Natural killer cell treated with Interleukin-12 subunit alpha and Interleukin-12 subunit beta and Interleukin-15 and Interleukin-18, amount 100 ng/mL, for 72 hours (primary cell): ENCODE results near the gene NDUFA6. TPM values are rescaled to one million over a fixed set of nuclear protein-coding genes. Genes with fewer than 3 reads are reported as not detected.
"Not testable (repeated sequence)": the region's sequence is repeated elsewhere in the genome, so short reads cannot be mapped to it uniquely, and the experiment has no call there.

ENCODE experiments used
- ATAC-seq, 2 donors: fragments of 150-1000 bp; cut with Tn5 transposase in 1 of 2; sonication (Bioruptor Pico), chemical (Tn5 transposase) in 1 of 2; 2 replicates each; pipeline ENCODE4 v1.10.0; 2021
- DNase-seq: peaks from one replicate; pipeline ENCODE4 v3.0.0; 2022; ENCODE audit warnings: low spot score
- H3K27ac Mint-ChIP-seq, 2 donors: 1 replicate in 1 of 2; 2 replicates in 1 of 2; pipeline ENCODE4 v1.8.0; 2022; ENCODE audit warnings: mixed read lengths in 2 of 2, mild to moderate bottlenecking in 1 of 2, moderate library complexity in 1 of 2
- H3K27me3 Mint-ChIP-seq, 2 donors: 1 replicate in 1 of 2; 2 replicates in 1 of 2; pipeline ENCODE4 v1.8.0; 2022; ENCODE audit warnings: mixed read lengths in 2 of 2
- H3K36me3 Mint-ChIP-seq: one replicate; pipeline ENCODE4 v1.8.0; 2022; ENCODE audit warnings: mixed read lengths
- H3K4me1 Mint-ChIP-seq, 2 donors: 1 replicate in 1 of 2; 2 replicates in 1 of 2; pipeline ENCODE4 v1.8.0; 2022; ENCODE audit warnings: low read depth in 2 of 2, mixed read lengths in 2 of 2, mild to moderate bottlenecking in 1 of 2
- H3K4me3 Mint-ChIP-seq: one replicate; pipeline ENCODE4 v1.8.0; 2022; ENCODE audit warnings: mixed read lengths
- H3K9me3 Mint-ChIP-seq: 2 replicates; pipeline ENCODE4 v1.8.0; 2022; ENCODE audit warnings: mixed read lengths
- total RNA-seq, 2 donors: library from RNA; stranded (reverse); gene quantifications; one replicate each; pipeline ENCODE4 v1.2.3, GENCODE V29; 2022

NDUFA6 gene
- total RNA-seq, 2 donors from 2014 or later, result 47.8 to 99.5 TPM

GRCh38 chr22:42128007-42128406, 37.4 kb upstream of the NDUFA6 start:
- not testable (repeated sequence) for H3K27ac Mint-ChIP-seq, ATAC-seq, H3K27me3 Mint-ChIP-seq, DNase-seq, H3K9me3 Mint-ChIP-seq, H3K4me3 Mint-ChIP-seq, H3K36me3 Mint-ChIP-seq
- peaks cover 0 to 11% of the 10 kb centered on the region in 2 donors for H3K4me1 Mint-ChIP-seq

GRCh38 chr22:42127606-42128005, 37.0 kb upstream of the NDUFA6 start:
- H3K27ac Mint-ChIP-seq, result no peak overlapping the region
- H3K4me3 Mint-ChIP-seq, result no peak overlapping the region
- ATAC-seq, result no peak
- peaks cover 0 to 10% of the 10 kb centered on the region in 2 donors for H3K4me1 Mint-ChIP-seq
- no peaks in the 10 kb centered on the region for H3K36me3 Mint-ChIP-seq
- no peaks in the 10 kb centered on the region for H3K9me3 Mint-ChIP-seq
- H3K27me3 Mint-ChIP-seq, result no peaks in the 10 kb centered on the region
- no peak for DNase-seq

- not testable (repeated sequence) for H3K27ac Mint-ChIP-seq, H3K36me3 Mint-ChIP-seq, DNase-seq, H3K4me3 Mint-ChIP-seq, H3K27me3 Mint-ChIP-seq, H3K9me3 Mint-ChIP-seq, ATAC-seq
- peaks cover 20 to 29% of the 10 kb centered on the region in 2 donors for H3K4me1 Mint-ChIP-seq
Observed at GRCh38 chr22:42123529-42123928, 33.0 kb upstream of the NDUFA6 start.

- not testable (repeated sequence) for H3K9me3 Mint-ChIP-seq, H3K36me3 Mint-ChIP-seq, DNase-seq, H3K27me3 Mint-ChIP-seq
- ATAC-seq, result peak; percentile 33 to 57
- Mint-ChIP-seq H3K4me1 (peaks cover 20 to 29% of the 10 kb centered on the region in 2 donors), H3K4me3 (peak overlapping the region; percentile 77), H3K27ac (peak overlapping the region; percentile 53 to 82)
Observed at GRCh38 chr22:42120231-42121021, 29.9 kb upstream of the NDUFA6 start.

- H3K36me3 Mint-ChIP-seq, result peaks cover 18% of the 10 kb centered on the region
- no peaks in the 10 kb centered on the region for H3K27me3 Mint-ChIP-seq
- peaks cover 20 to 28% of the 10 kb centered on the region in 2 donors for H3K4me1 Mint-ChIP-seq
- H3K27ac Mint-ChIP-seq, result no peak overlapping the region
- ATAC-seq (no peak), DNase-seq (peak; percentile 38)
- no peak overlapping the region for H3K4me3 Mint-ChIP-seq
- H3K9me3 Mint-ChIP-seq, result peaks cover 12% of the 10 kb centered on the region
Observed at GRCh38 chr22:42116848-42117424, 26.4 kb upstream of the NDUFA6 start.

GRCh38 chr22:42115420-42115830, 24.9 kb upstream of the NDUFA6 start:
- Mint-ChIP-seq H3K9me3 (peaks cover 12% of the 10 kb centered on the region), H3K4me1 (peaks cover 14 to 18% of the 10 kb centered on the region in 2 donors), H3K36me3 (peaks cover 18% of the 10 kb centered on the region)
- H3K4me3 Mint-ChIP-seq, H3K27ac Mint-ChIP-seq, H3K27me3 Mint-ChIP-seq, DNase-seq, ATAC-seq: not testable (repeated sequence)

GRCh38 chr22:42114721-42115120, 24.1 kb upstream of the NDUFA6 start:
- Mint-ChIP-seq H3K27me3 (no peaks in the 10 kb centered on the region), H3K36me3 (peaks cover 18% of the 10 kb centered on the region), H3K27ac (no peak overlapping the region), H3K4me3 (no peak overlapping the region), H3K4me1 (peaks cover 8 to 11% of the 10 kb centered on the region in 2 donors), H3K9me3 (peaks cover 12% of the 10 kb centered on the region)
- DNase-seq (peak; percentile 49), ATAC-seq (no peak)

GRCh38 chr22:42112793-42113192, 22.2 kb upstream of the NDUFA6 start:
- H3K36me3 Mint-ChIP-seq, result peaks cover 18% of the 10 kb centered on the region
- H3K9me3 Mint-ChIP-seq, result peaks cover 12% of the 10 kb centered on the region
- not testable (repeated sequence) for H3K4me3 Mint-ChIP-seq, H3K27ac Mint-ChIP-seq, H3K4me1 Mint-ChIP-seq, DNase-seq, ATAC-seq, H3K27me3 Mint-ChIP-seq

GRCh38 chr22:42111798-42112197, 21.2 kb upstream of the NDUFA6 start:
- H3K27me3 Mint-ChIP-seq, result no peaks in the 10 kb centered on the region
- DNase-seq (no peak), ATAC-seq (no peak)
- H3K27ac Mint-ChIP-seq, result no peak overlapping the region
- peaks cover 12% of the 10 kb centered on the region for H3K9me3 Mint-ChIP-seq
- H3K4me1 Mint-ChIP-seq, result no peaks in the 10 kb centered on the region
- H3K36me3 Mint-ChIP-seq, result peaks cover 18% of the 10 kb centered on the region
- H3K4me3 Mint-ChIP-seq, result no peak overlapping the region

GRCh38 chr22:42108848-42109247, 18.3 kb upstream of the NDUFA6 start:
- H3K36me3 Mint-ChIP-seq, result peaks cover 10% of the 10 kb centered on the region
- H3K27me3 Mint-ChIP-seq, result no peaks in the 10 kb centered on the region
- ATAC-seq (no peak), DNase-seq (no peak)
- H3K9me3 Mint-ChIP-seq, result peaks cover 9% of the 10 kb centered on the region
- no peaks in the 10 kb centered on the region for H3K4me1 Mint-ChIP-seq
- no peak overlapping the region for H3K27ac Mint-ChIP-seq
- H3K4me3 Mint-ChIP-seq, result no peak overlapping the region

GRCh38 chr22:42104332-42104860, 13.8 kb upstream of the NDUFA6 start:
- not testable (repeated sequence) for H3K27me3 Mint-ChIP-seq, ATAC-seq, H3K27ac Mint-ChIP-seq, DNase-seq, H3K4me1 Mint-ChIP-seq, H3K4me3 Mint-ChIP-seq
- H3K9me3 Mint-ChIP-seq, result peaks cover 11% of the 10 kb centered on the region
- H3K36me3 Mint-ChIP-seq, result peaks cover 27% of the 10 kb centered on the region

GRCh38 chr22:42101199-42101598, 10.6 kb upstream of the NDUFA6 start:
- H3K4me1 Mint-ChIP-seq, result peaks cover 0 to 2% of the 10 kb centered on the region in 2 donors
- ATAC-seq, result no peak
- H3K27ac Mint-ChIP-seq, result no peak overlapping the region
- no peak overlapping the region for H3K4me3 Mint-ChIP-seq
- DNase-seq, result no peak
- H3K27me3 Mint-ChIP-seq, result no peaks in the 10 kb centered on the region
- peaks cover 11% of the 10 kb centered on the region for H3K9me3 Mint-ChIP-seq
- peaks cover 31% of the 10 kb centered on the region for H3K36me3 Mint-ChIP-seq

- H3K36me3 Mint-ChIP-seq, result peaks cover 15% of the 10 kb centered on the region
- DNase-seq (no peak), ATAC-seq (no peak)
- peak overlapping the region; percentile 96 for H3K4me3 Mint-ChIP-seq
- peak overlapping the region; percentile 94 to 98 for H3K27ac Mint-ChIP-seq
- no peaks in the 10 kb centered on the region for H3K27me3 Mint-ChIP-seq
- H3K9me3 Mint-ChIP-seq, result no peaks in the 10 kb centered on the region
- peaks cover 29% of the 10 kb centered on the region in 2 donors for H3K4me1 Mint-ChIP-seq
Observed at GRCh38 chr22:42091455-42091782, 847 bp upstream of the NDUFA6 start.

- DNase-seq (no peak), ATAC-seq (no peak)
- peaks cover 29% of the 10 kb centered on the region for H3K36me3 Mint-ChIP-seq
- H3K4me3 Mint-ChIP-seq, result no peak overlapping the region
- no peak overlapping the region for H3K27ac Mint-ChIP-seq
- peaks cover 15 to 28% of the 10 kb centered on the region in 2 donors for H3K4me1 Mint-ChIP-seq
- no peaks in the 10 kb centered on the region for H3K27me3 Mint-ChIP-seq
- no peaks in the 10 kb centered on the region for H3K9me3 Mint-ChIP-seq
Observed at GRCh38 chr22:42086051-42086450, 4.5 kb downstream of the NDUFA6 start.
